ENCODE measurements around the gene KLF15.

The KLF15 gene

DNA sequence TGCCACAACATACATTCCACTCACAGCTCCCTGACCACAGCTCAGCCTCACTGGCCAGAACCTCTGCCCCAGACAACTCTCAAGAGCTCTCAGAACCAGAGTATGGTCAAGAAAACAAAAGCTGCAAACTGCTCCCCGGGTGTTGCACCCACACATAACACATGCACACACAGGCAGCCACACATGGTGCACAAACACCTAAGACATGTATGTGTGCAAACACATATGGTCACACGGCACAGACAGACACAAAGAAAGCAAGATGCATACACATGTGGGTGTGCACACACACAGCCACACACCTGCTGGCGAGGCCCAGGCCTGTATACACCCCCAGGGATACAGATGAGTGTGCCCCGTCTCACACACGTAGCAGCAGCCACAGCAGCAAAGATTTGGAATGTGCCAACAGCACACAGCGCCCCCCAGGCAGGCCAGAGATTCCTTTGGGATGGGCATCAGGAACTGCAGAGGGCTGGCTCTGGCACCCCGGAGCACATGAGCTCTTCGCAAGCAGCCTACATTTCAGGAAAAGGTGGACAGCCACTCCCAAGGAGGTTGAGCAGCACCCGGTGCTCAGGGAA is 6.6 kb downstream of the KLF15 start:
- Histone ChIP-seq H3K4me1 (ENCODE audit: control insufficient read depth in 1 of 2, insufficient read depth in 2 of 2, low read length in 2 of 2) (peaks cover 4 to 5% of the 10 kb centered on the region in 2 donors), H3K27me3 (ENCODE audit: low read depth, low read length) (no peaks in the 10 kb centered on the region), H3K4me3 (ENCODE audit: low read depth in 1 of 2, low read length in 2 of 2) (no peak overlapping the region), H3K36me3 (ENCODE audit: control insufficient read depth in 1 of 2, insufficient read depth in 2 of 2, low read length in 2 of 2) (peaks cover 0 to 19% of the 10 kb centered on the region in 2 donors), H3K9me3 (ENCODE audit: control insufficient read depth in 1 of 2, low read length in 2 of 2) (no peaks in the 10 kb centered on the region), H3K27ac (ENCODE audit: low read length) (no peak overlapping the region)

DNA sequence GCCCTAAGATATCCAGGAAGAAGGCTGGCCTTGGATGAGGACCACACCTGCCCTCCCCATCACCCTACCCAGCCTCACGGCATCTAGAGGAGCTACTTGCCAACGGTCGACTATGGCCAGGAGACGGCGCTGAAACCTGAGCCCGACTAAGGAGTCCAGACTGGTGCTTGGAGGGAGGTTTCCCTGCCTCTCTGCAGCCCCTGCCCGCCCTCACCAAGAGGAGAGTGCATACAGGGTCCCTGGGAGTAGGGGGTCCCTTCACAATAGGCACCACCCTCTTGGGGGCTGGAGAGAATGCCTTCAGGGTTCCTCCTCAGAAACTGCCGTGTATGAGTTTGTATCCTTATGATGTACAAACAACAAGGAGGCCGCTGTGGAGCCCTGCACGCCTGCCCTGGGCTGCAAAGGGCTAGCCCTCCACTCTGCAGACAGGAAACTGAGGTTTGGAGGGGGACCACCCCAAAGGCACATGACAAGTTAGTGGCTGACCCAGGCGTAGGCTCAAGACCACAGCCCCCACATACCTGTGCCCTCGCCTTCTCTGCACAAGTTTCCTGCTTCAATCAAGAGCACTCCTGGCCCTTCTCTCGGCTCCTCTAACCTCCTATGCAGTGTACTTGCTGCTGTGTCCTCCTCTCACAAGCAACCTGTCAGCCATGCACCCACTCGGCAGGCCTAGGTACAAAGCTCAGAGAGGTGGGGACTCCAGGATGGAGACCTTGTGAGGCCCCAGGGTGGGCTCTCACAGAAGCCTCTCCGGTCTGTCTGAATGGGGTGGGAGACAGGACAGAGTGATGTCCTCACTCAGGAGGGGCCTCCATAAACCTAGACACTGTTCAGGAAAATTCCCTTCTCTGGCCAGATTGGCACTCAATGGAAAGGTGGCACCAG is 7.4 kb downstream of the KLF15 start:
- no peak overlapping the region for H3K27ac ChIP-seq (ENCODE audit: low read length)
- no peak overlapping the region for H3K4me3 ChIP-seq (ENCODE audit: low read depth in 1 of 2, low read length in 2 of 2)
- no peaks in the 10 kb centered on the region for H3K27me3 ChIP-seq (ENCODE audit: low read depth, low read length)
- H3K36me3 ChIP-seq (ENCODE audit: control insufficient read depth in 1 of 2, insufficient read depth in 2 of 2, low read length in 2 of 2), result peaks cover 0 to 19% of the 10 kb centered on the region in 2 donors
- H3K9me3 ChIP-seq (ENCODE audit: control insufficient read depth in 1 of 2, low read length in 2 of 2), result no peaks in the 10 kb centered on the region
- no peaks in the 10 kb centered on the region for H3K4me1 ChIP-seq (ENCODE audit: control insufficient read depth in 1 of 2, insufficient read depth in 2 of 2, low read length in 2 of 2)

DNA sequence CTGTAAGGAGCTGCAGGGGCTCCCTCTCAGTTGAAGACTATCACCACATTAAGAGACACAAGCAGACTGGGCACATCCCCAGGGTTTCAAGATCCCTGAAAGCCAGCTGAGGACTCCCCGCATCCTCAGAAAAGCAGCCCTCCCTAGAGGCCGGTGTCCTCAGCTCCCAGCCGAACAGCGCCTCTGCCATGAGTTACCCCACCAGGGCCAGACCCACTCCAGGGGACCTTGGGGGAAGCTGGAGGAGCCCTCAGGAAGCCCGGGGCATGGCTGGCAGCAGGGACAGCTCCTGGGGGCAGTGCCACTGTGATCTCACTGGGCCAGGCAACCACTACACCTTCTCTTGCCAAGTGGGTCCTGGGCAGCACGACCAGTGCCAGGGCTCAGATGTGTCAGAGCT is 8.1 kb downstream of the KLF15 start:
- no peak overlapping the region for H3K4me3 ChIP-seq (ENCODE audit: low read depth in 1 of 2, low read length in 2 of 2)
- no peaks in the 10 kb centered on the region for H3K9me3 ChIP-seq (ENCODE audit: control insufficient read depth in 1 of 2, low read length in 2 of 2)
- no peaks in the 10 kb centered on the region for H3K27me3 ChIP-seq (ENCODE audit: low read depth, low read length)
- H3K4me1 ChIP-seq (ENCODE audit: control insufficient read depth in 1 of 2, insufficient read depth in 2 of 2, low read length in 2 of 2), result no peaks in the 10 kb centered on the region
- H3K27ac ChIP-seq (ENCODE audit: low read length), result no peak overlapping the region
- H3K36me3 ChIP-seq (ENCODE audit: control insufficient read depth in 1 of 2, insufficient read depth in 2 of 2, low read length in 2 of 2), result peaks cover 0 to 19% of the 10 kb centered on the region in 2 donors

DNA sequence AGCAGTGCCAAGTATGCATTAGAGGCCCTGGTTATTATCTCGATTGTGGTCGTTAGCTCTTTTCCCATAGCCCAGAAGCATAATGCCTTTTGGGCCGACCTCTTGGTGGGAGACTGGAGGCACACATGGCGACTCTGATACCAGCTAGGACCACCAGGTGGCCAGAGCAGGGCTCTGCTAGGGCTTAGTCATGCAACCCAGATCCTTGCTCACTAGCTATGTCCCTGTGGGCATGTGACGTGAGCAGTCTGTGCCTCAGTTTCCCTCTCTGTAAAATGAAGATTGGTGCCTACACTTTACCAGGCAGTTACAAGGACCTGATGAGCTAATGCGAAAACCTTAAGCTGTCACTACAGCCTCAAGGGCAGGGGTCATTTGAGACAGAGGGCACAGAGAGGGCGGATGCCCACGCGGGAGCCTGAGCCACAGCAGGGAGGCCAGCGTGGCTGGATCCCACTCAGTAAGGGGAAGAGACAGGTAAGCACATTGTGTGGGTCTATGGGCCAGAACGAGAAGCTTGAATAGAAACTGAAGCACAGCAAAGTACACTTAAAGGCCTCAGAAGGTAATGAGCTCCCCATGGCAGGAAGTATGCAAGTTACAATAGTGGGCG is 8.8 kb downstream of the KLF15 start:
- Histone ChIP-seq H3K27me3 (ENCODE audit: low read depth, low read length) (no peaks in the 10 kb centered on the region), H3K4me3 (ENCODE audit: low read depth in 1 of 2, low read length in 2 of 2) (no peak overlapping the region), H3K9me3 (ENCODE audit: control insufficient read depth in 1 of 2, low read length in 2 of 2) (no peaks in the 10 kb centered on the region), H3K27ac (ENCODE audit: low read length) (no peak overlapping the region), H3K4me1 (ENCODE audit: control insufficient read depth in 1 of 2, insufficient read depth in 2 of 2, low read length in 2 of 2) (no peaks in the 10 kb centered on the region), H3K36me3 (ENCODE audit: control insufficient read depth in 1 of 2, insufficient read depth in 2 of 2, low read length in 2 of 2) (peaks cover 0 to 19% of the 10 kb centered on the region in 2 donors)

DNA sequence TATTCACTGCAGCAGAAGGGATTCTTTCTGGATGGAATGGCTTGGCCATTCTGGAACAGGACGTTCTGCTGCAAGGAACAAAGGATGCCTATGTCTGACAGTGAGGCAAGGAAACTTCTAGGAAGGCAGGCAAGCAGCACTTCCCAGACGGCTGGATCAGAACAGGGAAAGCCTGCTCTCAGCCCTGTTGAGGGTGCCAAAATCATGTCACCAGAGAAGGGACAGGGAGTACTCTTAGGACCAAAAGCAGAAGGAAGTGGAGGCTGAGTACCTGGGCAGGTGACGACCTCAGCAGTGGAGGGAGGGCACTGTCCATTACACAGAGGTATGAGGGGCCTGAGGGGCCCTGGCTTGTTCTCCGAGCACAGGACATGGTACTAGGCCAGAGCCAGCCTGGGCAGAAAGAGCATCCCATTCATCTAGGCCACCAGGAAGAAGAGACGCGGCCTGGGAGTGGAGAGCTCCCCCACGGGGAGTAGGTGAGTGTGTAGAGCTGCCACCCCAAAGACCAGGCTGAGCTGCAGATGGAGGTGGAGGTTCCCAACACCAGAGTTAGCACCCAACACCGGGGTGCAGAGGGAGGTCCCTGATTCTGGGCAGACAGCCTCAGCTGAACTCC is 9.6 kb downstream of the KLF15 start:
- Histone ChIP-seq H3K4me3 (ENCODE audit: low read depth in 1 of 2, low read length in 2 of 2) (no peak overlapping the region), H3K4me1 (ENCODE audit: control insufficient read depth in 1 of 2, insufficient read depth in 2 of 2, low read length in 2 of 2) (no peaks in the 10 kb centered on the region), H3K27ac (ENCODE audit: low read length) (no peak overlapping the region), H3K9me3 (ENCODE audit: control insufficient read depth in 1 of 2, low read length in 2 of 2) (no peaks in the 10 kb centered on the region), H3K36me3 (ENCODE audit: control insufficient read depth in 1 of 2, insufficient read depth in 2 of 2, low read length in 2 of 2) (peaks cover 0 to 19% of the 10 kb centered on the region in 2 donors), H3K27me3 (ENCODE audit: low read depth, low read length) (no peaks in the 10 kb centered on the region)

DNA sequence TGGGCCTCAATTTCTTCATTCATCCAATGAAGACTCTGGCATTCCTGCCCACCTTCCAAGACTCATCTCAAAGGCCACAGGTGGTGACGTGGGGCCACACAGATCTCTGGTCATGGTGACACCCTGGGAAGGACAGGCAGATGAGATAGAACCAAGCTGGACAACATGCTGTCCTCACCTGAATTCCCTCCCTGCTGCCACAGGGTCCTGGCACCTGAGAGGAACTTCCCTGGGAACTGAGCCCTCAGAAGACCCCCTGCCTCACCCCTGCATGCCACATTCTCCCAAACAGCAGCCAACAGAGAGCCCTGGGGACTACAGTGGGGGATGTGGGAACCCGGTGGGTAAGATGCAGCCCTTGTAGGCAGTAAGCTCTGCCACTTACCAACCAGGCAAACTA is 10.7 kb downstream of the KLF15 start:
- H3K4me3 ChIP-seq (ENCODE audit: low read depth in 1 of 2, low read length in 2 of 2), result no peak overlapping the region
- no peaks in the 10 kb centered on the region for H3K27me3 ChIP-seq (ENCODE audit: low read depth, low read length)
- H3K9me3 ChIP-seq (ENCODE audit: control insufficient read depth in 1 of 2, low read length in 2 of 2), result no peaks in the 10 kb centered on the region
- no peak overlapping the region for H3K27ac ChIP-seq (ENCODE audit: low read length)
- H3K4me1 ChIP-seq (ENCODE audit: control insufficient read depth in 1 of 2, insufficient read depth in 2 of 2, low read length in 2 of 2), result no peaks in the 10 kb centered on the region
- peaks cover 0 to 7% of the 10 kb centered on the region in 2 donors for H3K36me3 ChIP-seq (ENCODE audit: control insufficient read depth in 1 of 2, insufficient read depth in 2 of 2, low read length in 2 of 2)

DNA sequence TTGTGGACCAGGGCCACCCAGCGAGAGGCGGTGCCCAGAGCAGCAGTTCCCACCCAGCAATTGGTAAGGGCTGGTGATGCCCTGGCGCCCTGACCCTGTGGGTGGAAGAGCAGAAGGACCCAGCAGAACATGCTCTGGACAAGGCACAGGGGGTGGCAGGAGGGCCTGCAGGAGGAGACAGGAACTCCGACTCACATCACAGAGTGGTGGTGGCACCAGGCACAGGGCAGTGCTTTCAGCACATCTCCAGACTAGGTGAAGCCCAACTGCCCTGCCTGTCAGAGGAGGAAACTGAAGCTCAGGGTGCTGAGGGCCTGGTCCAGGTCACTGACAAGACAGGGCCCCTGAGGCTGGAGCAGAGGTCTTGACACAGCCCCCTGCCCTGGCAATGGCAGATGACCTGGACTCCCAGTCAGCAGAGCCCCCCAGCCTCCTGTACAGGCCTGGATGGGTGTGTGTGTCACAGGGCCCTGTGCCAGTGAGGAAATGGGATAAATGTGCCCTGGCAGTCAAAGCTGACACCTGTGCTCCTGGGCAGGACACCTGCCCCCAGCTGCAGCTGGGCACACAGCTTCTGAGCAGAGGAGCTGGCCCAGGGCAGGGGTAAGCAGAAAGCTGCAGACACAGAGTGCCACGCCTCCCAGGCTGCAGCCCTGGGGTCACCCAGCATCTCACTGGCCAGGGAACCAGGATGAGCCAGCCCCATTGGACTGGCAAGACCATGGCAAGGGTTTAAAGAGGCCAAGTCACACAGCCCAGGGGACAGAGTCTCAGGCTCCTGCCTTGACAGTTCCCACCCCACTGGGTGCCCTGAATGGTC is 11.4 kb downstream of the KLF15 start:
- no peaks in the 10 kb centered on the region for H3K27me3 ChIP-seq (ENCODE audit: low read depth, low read length)
- H3K4me3 ChIP-seq (ENCODE audit: low read depth in 1 of 2, low read length in 2 of 2), result no peak overlapping the region
- no peak overlapping the region for H3K27ac ChIP-seq (ENCODE audit: low read length)
- H3K4me1 ChIP-seq (ENCODE audit: control insufficient read depth in 1 of 2, insufficient read depth in 2 of 2, low read length in 2 of 2), result no peaks in the 10 kb centered on the region
- no peaks in the 10 kb centered on the region for H3K9me3 ChIP-seq (ENCODE audit: control insufficient read depth in 1 of 2, low read length in 2 of 2)
- peaks cover 0 to 1% of the 10 kb centered on the region in 2 donors for H3K36me3 ChIP-seq (ENCODE audit: control insufficient read depth in 1 of 2, insufficient read depth in 2 of 2, low read length in 2 of 2)

DNA sequence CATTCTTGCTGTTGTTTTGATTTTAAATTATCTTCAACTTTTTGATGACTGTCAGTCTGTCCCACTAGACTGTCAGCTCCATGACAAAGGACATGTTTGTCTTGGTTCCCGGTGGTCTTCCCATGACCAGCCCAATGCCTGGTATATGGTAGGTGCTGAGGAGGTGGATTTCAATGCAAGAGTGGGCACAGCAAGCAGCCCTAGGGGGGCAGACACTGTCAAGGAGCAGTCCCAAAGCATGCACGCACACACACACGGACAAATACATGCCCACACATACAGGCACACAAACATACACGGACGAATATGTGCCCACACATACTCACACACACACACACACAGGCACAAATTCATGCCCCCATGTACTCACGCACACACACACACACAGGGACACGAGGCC is 12.0 kb downstream of the KLF15 start:
- H3K4me3 ChIP-seq (ENCODE audit: low read depth in 1 of 2, low read length in 2 of 2), result no peak overlapping the region
- H3K27ac ChIP-seq (ENCODE audit: low read length), result no peak overlapping the region
- no peaks in the 10 kb centered on the region for H3K4me1 ChIP-seq (ENCODE audit: control insufficient read depth in 1 of 2, insufficient read depth in 2 of 2, low read length in 2 of 2)
- no peaks in the 10 kb centered on the region for H3K36me3 ChIP-seq (ENCODE audit: control insufficient read depth in 1 of 2, insufficient read depth in 2 of 2, low read length in 2 of 2)
- H3K27me3 ChIP-seq (ENCODE audit: low read depth, low read length), result no peaks in the 10 kb centered on the region
- H3K9me3 ChIP-seq (ENCODE audit: control insufficient read depth in 1 of 2, low read length in 2 of 2), result no peaks in the 10 kb centered on the region

DNA sequence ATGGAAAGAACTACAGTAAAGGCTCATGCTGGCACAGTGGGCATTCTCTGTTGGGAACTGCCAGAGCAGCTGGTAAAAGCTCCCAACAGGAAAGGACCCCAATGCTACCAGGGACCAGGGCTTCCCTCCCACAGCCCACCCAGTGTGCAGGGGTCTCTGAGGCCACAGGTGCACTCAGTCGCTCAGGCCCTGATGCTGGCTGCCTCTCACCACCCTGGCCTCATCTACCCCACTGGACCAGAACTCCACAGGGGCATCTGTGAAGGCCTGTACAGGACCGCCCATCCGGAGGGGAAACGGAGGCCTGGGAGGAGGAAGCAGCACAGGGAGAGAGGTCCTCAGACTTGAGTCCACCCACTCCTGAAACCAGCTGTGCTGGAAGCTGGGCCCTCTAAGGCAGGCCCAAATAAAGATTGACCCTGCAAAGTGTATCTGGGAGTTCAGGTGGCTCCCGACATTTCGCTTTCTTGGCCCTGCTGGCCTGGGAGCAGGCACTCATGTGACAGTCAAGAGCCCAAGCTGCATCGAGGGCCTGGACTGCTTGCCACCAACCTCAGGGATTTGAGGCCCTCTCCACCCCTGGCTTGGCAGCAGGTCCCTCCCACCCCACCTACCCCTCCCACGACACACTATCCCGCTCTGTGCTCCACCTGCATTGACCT is 12.7 kb downstream of the KLF15 start:
- Histone ChIP-seq H3K27me3 (ENCODE audit: low read depth, low read length) (no peaks in the 10 kb centered on the region), H3K9me3 (ENCODE audit: control insufficient read depth in 1 of 2, low read length in 2 of 2) (no peaks in the 10 kb centered on the region), H3K4me3 (ENCODE audit: low read depth in 1 of 2, low read length in 2 of 2) (no peak overlapping the region), H3K27ac (ENCODE audit: low read length) (no peak overlapping the region), H3K4me1 (ENCODE audit: control insufficient read depth in 1 of 2, insufficient read depth in 2 of 2, low read length in 2 of 2) (no peaks in the 10 kb centered on the region), H3K36me3 (ENCODE audit: control insufficient read depth in 1 of 2, insufficient read depth in 2 of 2, low read length in 2 of 2) (no peaks in the 10 kb centered on the region)

DNA sequence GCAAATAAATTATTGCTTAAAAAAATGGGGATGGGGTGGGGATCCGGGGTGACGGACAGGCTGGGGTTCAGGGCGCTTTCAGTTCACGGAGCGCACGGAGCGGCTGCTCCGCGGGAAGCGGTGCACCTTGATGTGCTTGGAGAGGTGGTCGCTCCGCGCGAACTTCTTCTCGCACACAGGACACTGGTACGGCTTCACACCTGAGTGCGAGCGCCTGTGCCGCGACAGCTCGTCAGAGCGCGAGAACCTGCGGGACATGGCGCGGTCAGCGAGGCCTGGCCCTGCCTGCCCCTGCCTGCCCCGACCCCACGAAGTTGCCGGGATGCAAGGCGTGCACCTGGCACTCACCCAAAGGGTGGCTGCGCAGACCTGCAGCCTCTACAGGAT is 13.6 kb downstream of the KLF15 start:
- Histone ChIP-seq H3K9me3 (ENCODE audit: control insufficient read depth in 1 of 2, low read length in 2 of 2) (no peaks in the 10 kb centered on the region), H3K4me1 (ENCODE audit: control insufficient read depth in 1 of 2, insufficient read depth in 2 of 2, low read length in 2 of 2) (no peaks in the 10 kb centered on the region), H3K27me3 (ENCODE audit: low read depth, low read length) (no peaks in the 10 kb centered on the region), H3K36me3 (ENCODE audit: control insufficient read depth in 1 of 2, insufficient read depth in 2 of 2, low read length in 2 of 2) (no peaks in the 10 kb centered on the region), H3K27ac (ENCODE audit: low read length) (no peak overlapping the region), H3K4me3 (ENCODE audit: low read depth in 1 of 2, low read length in 2 of 2) (no peak overlapping the region)
